ENCODE measurements around the gene PRKCB.
"Not testable (repeated sequence)": the region's sequence is repeated elsewhere in the genome, so short reads cannot be mapped to it uniquely, and the experiment has no call there.

PRKCB gene

GRCh38 chr16:24141466-24141865 is 305.7 kb downstream of the PRKCB start:
- no peak for DNase-seq

DNA sequence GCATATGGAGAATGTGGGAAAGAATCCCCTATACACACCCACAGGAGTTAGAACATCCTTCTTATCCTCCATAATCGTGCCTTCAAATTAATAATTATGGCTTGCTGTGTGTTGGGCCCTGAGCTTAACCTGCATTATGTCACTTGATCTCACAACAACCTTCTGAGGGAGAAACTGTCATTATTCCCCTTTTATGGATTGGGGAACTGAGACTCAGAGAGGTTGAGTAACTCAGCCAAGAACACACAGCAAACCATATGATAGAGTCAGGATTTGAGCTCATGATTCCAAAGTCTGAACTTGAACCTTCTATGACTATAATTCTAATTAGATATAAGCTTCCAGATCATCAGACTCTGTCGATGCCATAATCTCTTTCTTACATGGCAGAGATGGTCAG is 306.1 kb downstream of the PRKCB start:
- no peak for DNase-seq

DNA sequence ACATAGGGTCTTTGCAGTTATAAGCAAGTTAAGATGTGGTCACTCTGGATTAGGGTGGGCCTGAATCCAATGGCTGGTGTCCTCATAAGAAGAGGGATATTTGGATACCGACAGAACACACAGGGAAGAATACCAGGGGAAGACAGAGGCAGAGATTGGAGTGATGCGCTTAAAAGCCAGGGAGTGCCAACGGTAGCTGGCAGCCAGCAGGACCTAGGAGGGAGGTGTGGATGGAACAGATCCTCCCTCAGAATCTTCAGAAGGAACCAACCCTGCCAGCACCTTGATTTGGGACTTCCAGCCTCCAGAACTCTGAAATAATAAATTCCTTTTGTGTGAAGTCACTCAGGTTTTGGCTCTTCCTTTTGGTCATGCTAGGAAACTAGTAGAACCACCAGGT is 310.1 kb downstream of the PRKCB start:
- DNase-seq: no peak

DNA sequence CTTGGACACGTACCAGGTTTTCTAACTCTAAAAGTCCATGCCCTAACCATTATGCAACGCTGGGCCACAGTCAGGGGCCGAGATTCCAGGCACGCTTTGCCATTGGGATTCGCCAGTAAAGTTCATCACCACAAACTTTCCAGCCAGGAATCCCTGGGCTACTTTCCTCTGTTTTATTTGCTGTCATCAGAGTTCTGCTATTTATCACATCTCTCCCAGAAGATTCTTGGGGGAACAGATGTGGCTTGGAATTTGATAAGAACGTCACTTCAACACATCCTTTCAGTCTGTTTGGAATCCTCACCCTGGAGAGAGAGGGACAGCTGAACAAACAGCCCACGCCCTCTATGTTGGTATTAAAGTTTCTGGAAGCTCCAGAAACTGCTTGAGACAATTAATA is 310.7 kb downstream of the PRKCB start:
- no peak for DNase-seq

DNA sequence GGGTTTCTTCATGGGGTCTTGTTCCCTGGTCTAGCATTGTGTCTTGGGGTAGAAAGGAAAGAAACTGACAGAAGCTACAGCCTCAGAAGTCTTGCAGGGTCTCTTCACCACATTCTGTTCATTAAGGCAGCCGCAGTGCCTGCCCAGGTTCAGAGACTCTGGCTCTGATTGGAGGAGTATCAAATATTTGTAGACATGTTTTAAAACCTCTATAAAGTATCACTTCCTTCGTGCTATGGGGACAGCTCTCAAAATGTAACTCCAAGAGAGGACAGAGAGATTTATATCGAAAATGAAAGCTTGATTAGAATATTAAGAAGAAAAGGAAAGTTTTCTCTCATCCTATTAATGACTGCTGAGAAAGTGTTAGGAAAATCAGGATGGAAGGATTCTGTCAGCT is 313.3 kb downstream of the PRKCB start:
- no peak for DNase-seq

DNA sequence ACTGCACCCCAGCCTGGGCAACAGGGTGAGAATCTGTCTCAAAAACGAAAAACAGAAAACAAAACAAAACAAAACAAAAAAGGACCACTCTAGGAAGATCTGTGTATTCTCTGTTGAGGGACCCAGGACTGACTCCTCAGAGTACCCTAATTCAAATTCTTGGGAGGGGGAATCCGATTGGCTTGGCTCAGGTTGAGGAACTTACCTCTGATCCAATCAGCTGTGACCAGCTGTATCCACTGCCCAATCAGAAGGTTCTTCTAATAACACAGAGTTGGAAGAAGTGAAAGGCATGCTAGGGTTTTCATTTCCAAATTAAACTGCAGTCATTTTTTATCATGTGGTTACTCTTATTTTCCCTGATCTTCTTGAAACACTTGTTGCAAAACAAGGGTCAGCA is 314.5 kb downstream of the PRKCB start:
- DNase-seq: no peak

DNA sequence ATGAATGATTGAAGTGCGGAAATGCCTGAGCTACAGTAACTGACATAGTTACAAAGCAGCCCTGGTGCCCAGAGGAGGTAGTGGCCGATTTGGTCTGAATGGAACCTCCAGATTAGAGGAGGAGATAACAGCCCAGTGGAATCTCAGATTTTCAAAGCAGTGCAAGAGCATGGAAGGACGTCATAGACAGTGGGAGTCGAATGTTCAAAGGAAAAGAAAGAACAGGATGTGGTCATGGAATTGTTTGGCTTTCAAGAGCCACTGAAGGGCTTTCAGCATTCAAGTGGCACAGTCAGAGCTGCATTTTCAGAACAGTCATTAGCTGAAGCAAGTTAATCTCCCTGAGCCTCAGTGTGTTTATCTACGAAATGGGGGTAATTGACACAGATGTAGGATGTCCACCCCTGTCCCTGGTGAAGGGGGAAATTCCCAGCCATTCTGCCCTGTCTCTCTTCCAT is 315.7 kb downstream of the PRKCB start:
- no peak for DNase-seq

DNA sequence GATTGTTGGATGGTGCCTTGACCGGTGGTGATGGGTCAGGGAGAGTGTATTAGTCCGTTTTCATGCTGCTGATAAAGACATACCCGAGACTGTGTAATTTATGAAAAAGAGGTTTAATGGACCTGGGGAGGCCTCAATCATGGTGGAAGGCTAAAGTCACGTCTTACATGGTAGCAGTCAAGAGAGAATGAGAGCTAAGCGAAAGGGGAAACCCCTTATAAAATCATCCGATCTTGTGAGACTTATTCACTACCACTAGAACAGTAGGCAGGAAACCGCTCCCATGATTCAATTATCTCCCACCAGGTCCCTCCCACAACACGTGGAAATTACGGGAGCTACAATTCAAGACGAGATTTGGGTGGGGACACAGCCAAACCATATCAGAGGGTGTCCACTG is 316.3 kb downstream of the PRKCB start:
- DNase-seq: not testable (repeated sequence)

GRCh38 chr16:24152826-24153225 is 317.0 kb downstream of the PRKCB start:
- no peak for DNase-seq

GRCh38 chr16:24156777-24157176 is 321.0 kb downstream of the PRKCB start:
- no peak for DNase-seq

- DNase-seq: no peak
These were observed 328.2 kb downstream of the PRKCB start for GRCh38 chr16:24163935-24164334.

DNA sequence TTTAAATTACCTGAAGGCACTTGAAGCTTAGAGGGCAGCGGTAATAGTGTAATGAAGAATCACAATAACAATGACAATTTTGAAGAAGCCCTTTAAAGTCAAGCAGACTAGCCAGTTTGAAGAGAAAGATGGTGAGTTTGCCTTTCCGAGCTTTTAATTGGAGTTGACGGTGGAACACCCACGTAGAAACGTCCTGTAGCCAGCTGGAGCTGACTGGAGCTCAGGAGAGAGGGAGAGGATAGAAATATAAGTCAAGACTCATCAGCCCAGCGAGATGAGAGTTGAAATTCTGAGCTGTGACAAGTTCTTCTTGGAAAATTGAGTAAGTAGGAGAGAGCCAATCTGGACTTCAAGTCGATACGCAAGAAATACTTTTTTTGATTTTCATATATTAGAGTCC is 328.6 kb downstream of the PRKCB start:
- DNase-seq: no peak

- no peak for DNase-seq
These were observed 329.5 kb downstream of the PRKCB start for GRCh38 chr16:24165273-24165672.

DNA sequence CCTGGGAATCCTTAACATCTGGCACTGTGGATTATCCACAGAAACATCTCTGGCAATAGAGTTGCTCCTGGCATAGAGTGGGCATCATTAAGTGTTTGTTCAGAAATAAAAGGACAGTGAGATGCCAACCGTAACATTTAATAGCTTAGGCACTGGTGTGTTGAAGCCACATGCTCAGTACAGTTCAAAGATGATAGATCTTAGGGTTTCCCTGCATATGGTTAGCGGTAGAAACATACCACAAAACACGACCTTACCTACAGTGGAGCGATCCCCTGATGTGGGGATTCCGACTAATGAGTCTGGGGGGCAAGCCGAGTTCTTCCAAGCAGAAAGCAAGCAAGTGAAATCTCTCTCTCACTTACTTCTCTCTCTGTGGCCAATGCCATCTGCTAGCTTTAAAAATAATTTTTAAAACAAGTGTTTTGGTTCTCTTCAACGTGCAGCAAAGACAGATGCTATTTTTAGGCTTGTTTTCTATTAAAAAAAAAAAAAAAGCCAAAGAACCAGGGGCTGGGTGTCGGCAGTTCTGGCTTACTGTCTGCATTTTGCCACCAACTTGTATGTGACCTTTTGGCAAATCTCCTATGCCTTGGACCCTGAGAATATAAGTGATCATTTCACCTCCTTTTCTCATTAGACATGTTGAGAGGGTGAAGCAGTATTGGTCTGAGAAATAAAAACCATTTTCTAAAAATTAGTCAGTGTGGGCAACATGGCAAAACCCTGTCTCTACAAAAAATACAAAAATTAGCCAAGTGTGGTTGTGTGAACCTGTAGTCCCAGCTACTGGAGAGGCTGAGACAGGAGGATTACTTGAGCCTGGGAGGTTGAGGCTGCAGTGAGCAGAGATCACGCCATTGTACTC is 331.1 kb downstream of the PRKCB start:
- DNase-seq: no peak

DNA sequence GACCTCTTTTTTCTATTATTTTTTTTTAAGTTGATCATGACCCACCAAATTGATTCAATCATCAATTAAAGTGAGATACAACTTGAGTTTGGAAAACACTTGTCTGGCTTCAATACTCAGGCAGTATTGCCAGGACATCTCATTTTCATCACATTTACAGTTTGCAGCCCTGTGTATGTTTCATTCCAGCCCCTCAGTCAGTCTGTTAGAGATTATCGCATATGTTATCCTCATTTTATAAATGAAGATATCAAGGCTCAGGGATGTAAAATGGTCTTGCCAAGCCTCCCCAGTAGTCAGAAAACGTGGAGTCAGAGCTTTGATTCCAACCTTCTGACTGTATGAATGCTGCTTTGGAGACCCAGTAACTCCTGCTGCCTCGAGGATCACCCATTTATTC is 333.1 kb downstream of the PRKCB start:
- no peak for DNase-seq

DNA sequence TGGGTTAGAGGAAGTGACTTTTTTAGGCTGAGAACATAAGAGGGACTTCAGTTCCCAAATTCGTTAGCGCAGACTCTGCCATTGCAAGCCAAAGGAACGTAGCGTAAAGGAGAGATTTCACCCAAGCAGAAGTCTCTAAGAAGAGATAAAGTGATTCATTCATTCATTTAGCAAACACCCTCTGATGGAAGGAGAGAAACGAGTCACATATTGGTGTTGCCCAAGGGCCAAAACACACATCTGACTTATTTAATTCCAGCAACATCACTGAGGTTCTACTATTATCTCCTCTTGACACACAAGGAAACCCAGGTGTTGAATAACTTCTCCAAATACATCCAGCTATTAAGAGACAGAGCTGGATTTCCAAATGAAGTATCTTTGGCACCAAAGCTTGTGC is 334.6 kb downstream of the PRKCB start:
- DNase-seq: no peak

DNA sequence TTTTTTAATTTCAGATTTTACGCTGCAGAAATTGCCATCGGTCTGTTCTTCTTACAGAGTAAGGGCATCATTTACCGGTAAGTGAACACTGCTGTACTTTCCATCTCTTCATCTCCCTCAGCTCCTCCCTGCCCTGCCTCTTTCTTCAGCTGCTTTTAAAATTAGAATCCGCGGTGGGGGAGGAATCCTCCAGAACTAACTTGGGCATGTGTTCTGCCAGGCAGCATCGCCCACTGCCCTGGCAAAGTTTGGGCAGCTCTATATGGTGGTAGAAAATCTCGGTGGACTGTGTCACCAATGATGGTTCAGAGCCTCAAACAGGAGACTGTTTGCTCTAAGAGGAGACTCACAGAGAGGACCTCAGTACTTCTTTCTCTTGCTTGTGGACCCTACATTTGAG is 338.7 kb downstream of the PRKCB start:
- no peak for DNase-seq

GRCh38 chr16:24174957-24175356 is 339.2 kb downstream of the PRKCB start:
- DNase-seq: no peak

DNA sequence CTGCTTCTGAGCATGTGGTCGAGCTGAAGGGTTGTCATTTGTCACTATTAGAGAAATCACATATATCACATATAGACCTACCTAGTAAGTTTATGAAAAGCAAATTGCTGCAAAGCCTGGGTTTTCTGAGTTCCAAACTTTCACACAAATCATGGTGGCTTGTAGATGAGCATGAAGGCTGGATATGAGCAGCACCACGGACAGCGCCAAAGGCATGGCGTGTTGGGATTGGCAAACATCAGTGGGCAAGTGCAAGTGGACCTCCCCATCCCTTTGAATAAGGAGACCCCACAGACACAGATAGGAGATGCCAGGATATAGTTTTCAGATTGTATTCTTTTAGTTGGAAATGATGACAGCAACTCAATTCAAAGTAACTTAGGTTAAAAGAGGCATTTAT is 342.7 kb downstream of the PRKCB start:
- no peak for DNase-seq

DNA sequence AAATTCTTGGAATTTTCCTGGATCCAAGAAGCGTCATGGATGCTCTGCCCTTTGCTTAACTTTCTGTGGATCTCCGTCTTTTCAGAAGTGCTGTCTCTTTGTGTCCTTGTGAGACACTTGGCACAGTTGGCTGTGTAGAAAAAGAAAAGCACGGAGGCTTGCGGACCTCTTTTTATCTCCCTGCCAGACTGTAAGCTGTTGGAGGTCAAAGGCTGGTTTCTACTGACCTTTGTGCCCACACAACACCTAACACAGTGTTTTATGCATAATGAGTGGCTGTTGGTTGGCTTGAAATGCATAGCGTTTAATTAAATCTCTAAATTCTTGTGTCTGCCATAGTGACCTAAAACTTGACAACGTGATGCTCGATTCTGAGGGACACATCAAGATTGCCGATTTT is 344.7 kb downstream of the PRKCB start:
- no peak for DNase-seq

- no peak for DNase-seq
These were observed 352.3 kb downstream of the PRKCB start for GRCh38 chr16:24188021-24188542.

GRCh38 chr16:24188751-24189318 is 353.1 kb downstream of the PRKCB start:
- no peak for DNase-seq

- no peak for DNase-seq
These were observed 354.2 kb downstream of the PRKCB start for GRCh38 chr16:24189941-24190340.

DNA sequence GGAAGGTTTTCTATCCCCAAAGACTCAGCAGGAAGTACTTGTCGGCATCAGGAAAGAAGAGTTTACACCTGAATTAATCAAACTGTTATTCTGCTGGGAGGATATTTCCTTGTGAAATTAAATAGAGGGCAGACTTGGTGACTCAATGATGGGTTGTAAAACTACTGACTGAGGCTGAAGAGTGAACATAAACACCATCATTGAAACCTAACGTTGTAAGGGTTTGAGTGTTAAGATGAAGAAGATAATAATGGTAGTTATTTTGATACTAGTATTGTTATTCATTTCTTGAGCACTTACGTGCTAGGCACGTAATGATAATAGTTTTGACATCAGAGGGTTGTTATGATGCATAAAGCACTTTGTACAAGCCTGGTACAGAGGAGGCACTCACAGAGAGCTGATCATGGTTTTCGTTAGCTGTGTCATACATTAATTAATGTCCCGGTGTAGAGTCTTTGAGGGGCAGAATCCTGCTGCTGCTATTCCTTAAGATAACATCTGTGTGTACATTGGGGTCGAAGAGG is 356.2 kb downstream of the PRKCB start:
- no peak for DNase-seq

Measured in SHP77 treated with DMSO at 0.1 percent for 48 hours (cell line).